ENCODE data around the gene IRF2BP2.

Gene IRF2BP2

GRCh38 chr1:234611225-234611846, 1.4 kb upstream of the IRF2BP2 start (continued):
- TF ChIP-seq ZNF2 (tag by site-specific recombination; IDR thresholded peaks at IDR 0.05) (peak; percentile 68), ZNF777 (tag by site-specific recombination; IDR thresholded peaks at IDR 0.05; ENCODE audit: borderline replicate concordance) (no peak), ZNF148 (tag by site-specific recombination; IDR thresholded peaks at IDR 0.05; ENCODE audit: borderline replicate concordance) (no peak), SETDB1 (IDR thresholded peaks at IDR 0.05; ENCODE audit: insufficient read length, low read length) (no peak), ZNF155 (tag by site-specific recombination; IDR thresholded peaks at IDR 0.05) (no peak), SP7 (tag by site-specific recombination; IDR thresholded peaks at IDR 0.05) (peak; percentile 99), ZNF138 (tag by site-specific recombination; IDR thresholded peaks at IDR 0.05; ENCODE audit: borderline replicate concordance) (no peak), ZSCAN18 (tag by site-specific recombination; IDR thresholded peaks at IDR 0.05) (no peak), ZNF670 (tag by site-specific recombination; IDR thresholded peaks at IDR 0.05; ENCODE audit: low read depth) (no peak), RBAK (tag by site-specific recombination; IDR thresholded peaks at IDR 0.05) (no peak), ZNF776 (tag by site-specific recombination; IDR thresholded peaks at IDR 0.05; ENCODE audit: borderline replicate concordance) (no peak), ZNF10 (tag by site-specific recombination; IDR thresholded peaks at IDR 0.05) (no peak), PRDM6 (tag by site-specific recombination; IDR thresholded peaks at IDR 0.05) (peak; percentile 93), SP3 (tag by site-specific recombination; IDR thresholded peaks at IDR 0.05) (peak; percentile 78), EGR2 (tag by site-specific recombination; IDR thresholded peaks at IDR 0.05; ENCODE audit: low read depth) (peak; percentile 60; the same call in 1 of the 2 replicates), KLF16 (tag by site-specific recombination; IDR thresholded peaks at IDR 0.05) (peak; percentile 37; the same call in 1 of the 2 replicates), BCL11A (tag by site-specific recombination; IDR thresholded peaks at IDR 0.05; ENCODE audit: low read depth) (peak; percentile 57; the same call in 1 of the 2 replicates), ZNF692 (tag by site-specific recombination; IDR thresholded peaks at IDR 0.05) (peak; percentile 78), ZNF610 (tag by site-specific recombination; IDR thresholded peaks at IDR 0.05; ENCODE audit: borderline replicate concordance) (no peak; the same call in 1 of the 2 replicates), ZBTB48 (tag by site-specific recombination; IDR thresholded peaks at IDR 0.05) (peak; percentile 63), ZBTB21 (tag by site-specific recombination; IDR thresholded peaks at IDR 0.05) (peak; percentile 34; the same call in 1 of the 2 replicates), ZNF76 (tag by site-specific recombination; IDR thresholded peaks at IDR 0.05; ENCODE audit: borderline replicate concordance, low read depth) (peak; percentile 12; the same call in 1 of the 2 replicates), HOXA7 (CRISPR knock-in tag; IDR thresholded peaks at IDR 0.05; ENCODE audit: borderline replicate concordance) (no peak), ZBTB17 (tag by site-specific recombination; IDR thresholded peaks at IDR 0.05) (no peak), ZNF449 (tag by site-specific recombination; IDR thresholded peaks at IDR 0.05) (peak; percentile 91), ZNF629 (tag by site-specific recombination; IDR thresholded peaks at IDR 0.05) (peak; percentile 80)
- TF ChIP-seq, protein P1, sequence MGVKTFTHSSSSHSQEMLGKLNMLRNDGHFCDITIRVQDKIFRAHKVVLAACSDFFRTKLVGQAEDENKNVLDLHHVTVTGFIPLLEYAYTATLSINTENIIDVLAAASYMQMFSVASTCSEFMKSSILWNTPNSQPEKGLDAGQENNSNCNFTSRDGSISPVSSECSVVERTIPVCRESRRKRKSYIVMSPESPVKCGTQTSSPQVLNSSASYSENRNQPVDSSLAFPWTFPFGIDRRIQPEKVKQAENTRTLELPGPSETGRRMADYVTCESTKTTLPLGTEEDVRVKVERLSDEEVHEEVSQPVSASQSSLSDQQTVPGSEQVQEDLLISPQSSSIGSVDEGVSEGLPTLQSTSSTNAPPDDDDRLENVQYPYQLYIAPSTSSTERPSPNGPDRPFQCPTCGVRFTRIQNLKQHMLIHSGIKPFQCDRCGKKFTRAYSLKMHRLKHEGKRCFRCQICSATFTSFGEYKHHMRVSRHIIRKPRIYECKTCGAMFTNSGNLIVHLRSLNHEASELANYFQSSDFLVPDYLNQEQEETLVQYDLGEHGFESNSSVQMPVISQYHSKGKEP (tag by site-specific recombination; IDR thresholded peaks at IDR 0.05) = no peak; the same call in none of the 2 replicates
- TF ChIP-seq, protein P2, sequence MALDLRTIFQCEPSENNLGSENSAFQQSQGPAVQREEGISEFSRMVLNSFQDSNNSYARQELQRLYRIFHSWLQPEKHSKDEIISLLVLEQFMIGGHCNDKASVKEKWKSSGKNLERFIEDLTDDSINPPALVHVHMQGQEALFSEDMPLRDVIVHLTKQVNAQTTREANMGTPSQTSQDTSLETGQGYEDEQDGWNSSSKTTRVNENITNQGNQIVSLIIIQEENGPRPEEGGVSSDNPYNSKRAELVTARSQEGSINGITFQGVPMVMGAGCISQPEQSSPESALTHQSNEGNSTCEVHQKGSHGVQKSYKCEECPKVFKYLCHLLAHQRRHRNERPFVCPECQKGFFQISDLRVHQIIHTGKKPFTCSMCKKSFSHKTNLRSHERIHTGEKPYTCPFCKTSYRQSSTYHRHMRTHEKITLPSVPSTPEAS (tag by site-specific recombination; IDR thresholded peaks at IDR 0.05) = no peak

All from HEK293 (cell line).